A549 (cell line): ENCODE data around the gene MCM6. TPM values are rescaled to one million over a fixed set of nuclear protein-coding genes. Genes with fewer than 3 reads are reported as not detected.

Experiments
- ATAC-seq, 2 experiments: fragments of 200-7000 bp in 1 of 2; fragments of >200 bp in 1 of 2; cut with Nextera tagmentation in 1 of 2; cut with Tn5 transposase in 1 of 2; 3 replicates each; pipeline versions ENCODE4 v1.8.0 to v1.9.1; 2018 to 2020; ENCODE audit warnings: mild to moderate bottlenecking in 1 of 2, moderate library complexity in 1 of 2
- CTCF ChIA-PET: fragments of 300-600 bp; sonication (Branson Sonifier 250); formaldehyde crosslinking; extraction: SDS; loops from one replicate; lab custom pipeline; 2021; ENCODE audit warnings: antibody characterized with exemption, inconsistent platforms; lab: Yijun Ruan, JAX
- POLR2A ChIA-PET: fragments of 350-600 bp; formaldehyde crosslinking; extraction: SDS; loops from one replicate; lab custom pipeline; 2021; ENCODE audit warnings: antibody characterized with exemption, inconsistent platforms; lab: Yijun Ruan, JAX
- DNase-seq, 2 experiments: peaks; one replicate each; pipeline versions ENCODE4 v3.0.0 to v3.0.0-alpha.2; 2011 to 2016; ENCODE audit warnings: low read depth in 1 of 2, low spot score in 1 of 2
- FAIRE-seq: peaks from 2 replicates; lab custom pipeline; 2011; peaks lifted over from hg19 to GRCh38; lab: Jason Lieb, UNC
- H3K27ac ChIP-seq, 2 experiments: fragments of >200 bp; sonication (Bioruptor Twin); formaldehyde crosslinking; 3 replicates each; pipeline ENCODE4 v1.5.1; 2016 to 2017
- H3K4me1 ChIP-seq: fragments of >200 bp; sonication (Bioruptor Twin); formaldehyde crosslinking; 3 replicates; pipeline ENCODE4 v1.6.1; 2016
- H3K4me2 ChIP-seq: fragments of >200 bp; sonication (Bioruptor Twin); formaldehyde crosslinking; 3 replicates; pipeline ENCODE4 v1.6.1; 2016
- H3K4me3 ChIP-seq: fragments of >200 bp; sonication (Bioruptor Twin); formaldehyde crosslinking; 3 replicates; pipeline ENCODE4 v1.5.1; 2016
- H3K9me3 ChIP-seq: fragments of >200 bp; sonication (Bioruptor Twin); formaldehyde crosslinking; 3 replicates; pipeline ENCODE4 v1.6.1; 2016
- CHD4 ChIP-seq: fragments of 200-600 bp; sonication (generic); IDR thresholded peaks from 2 replicates; pipeline ENCODE4 v1.6.1; 2016; ENCODE audit warnings: antibody characterized with exemption, mild to moderate bottlenecking, borderline replicate concordance
- EP300 ChIP-seq, 2 experiments: fragments of >200 bp; sonication (Bioruptor Twin); formaldehyde crosslinking; IDR thresholded peaks; 2 replicates in 1 of 2; 3 replicates in 1 of 2; pipeline ENCODE4 v1.6.1; 2016 to 2017
- FOSL2 ChIP-seq, 2 experiments: fragments of 450-650 bp in 1 of 2; fragments of >200 bp in 1 of 2; sonication (Bioruptor Twin) in 1 of 2; formaldehyde crosslinking; IDR thresholded peaks; 2 replicates each; pipeline versions ENCODE4 v1.5.0 to v1.6.1; 2016 to 2020; ENCODE audit warnings: mild to moderate bottlenecking in 1 of 2, moderate library complexity in 1 of 2
- HOXB13 ChIP-seq: fragments of 250-450 bp; sonication (Bioruptor Pico); IDR thresholded peaks from 2 replicates; pipeline ENCODE4 v1.5.0; 2020; ENCODE audit warnings: low read depth, mild to moderate bottlenecking, moderate library complexity
- KDM1A ChIP-seq: fragments of 200-600 bp; sonication (generic); IDR thresholded peaks from 2 replicates; pipeline ENCODE4 v1.6.1; 2016; ENCODE audit warnings: low read depth, mild to moderate bottlenecking
- NPAS2 ChIP-seq: fragments of 250-450 bp; sonication (Bioruptor Pico); IDR thresholded peaks from 2 replicates; pipeline ENCODE4 v1.8.0; 2022; ENCODE audit warnings: mild to moderate bottlenecking, moderate library complexity, borderline replicate concordance
- PHF8 ChIP-seq: fragments of 200-600 bp; sonication (generic); IDR thresholded peaks from 2 replicates; pipeline ENCODE4 v1.6.1; 2016; ENCODE audit warnings: low read depth, mild to moderate bottlenecking, antibody characterized with exemption, moderate library complexity, borderline replicate concordance
- RARB ChIP-seq: fragments of 250-450 bp; sonication (Bioruptor Pico); IDR thresholded peaks from 2 replicates; pipeline ENCODE4 v1.8.0; 2021; ENCODE audit warnings: mild to moderate bottlenecking, moderate library complexity
- RFX5 ChIP-seq: fragments of 450-650 bp; IDR thresholded peaks from 2 replicates; pipeline ENCODE4 v1.7.1; 2014; ENCODE audit warnings: antibody characterized with exemption, mild to moderate bottlenecking, moderate library complexity
- RNF2 ChIP-seq: fragments of 200-600 bp; sonication (generic); IDR thresholded peaks from 2 replicates; pipeline ENCODE4 v1.6.1; 2016; ENCODE audit warnings: low read depth, mild to moderate bottlenecking, antibody characterized with exemption, moderate library complexity, borderline replicate concordance
- TFCP2L1 ChIP-seq: fragments of 250-450 bp; sonication (Bioruptor Pico); IDR thresholded peaks from 2 replicates; pipeline ENCODE4 v1.5.0; 2021; ENCODE audit warnings: mild to moderate bottlenecking
- ZNF302 ChIP-seq: fragments of 250-450 bp; sonication (Bioruptor Pico); IDR thresholded peaks from 2 replicates; pipeline ENCODE4 v1.9.0; 2021; ENCODE audit warnings: inconsistent platforms, mild to moderate bottlenecking, moderate library complexity
- WGBS: methylation state at CpG from one replicate; pipeline ENCODE4 v1.1.6; 2017; ENCODE audit errors: missing lambda C conversion rate; 5-methylcytosine and 5-hydroxymethylcytosine counted together
- polyA plus RNA-seq, 4 experiments: library from polyadenylated mRNA; depleted of rRNA in 3 of 4; stranded (reverse); fragments of >200 nt; fragmentation: RNase III in 1 of 4; extraction: RNeasy Plus Mini Kit Qiagen cat#74134 plus additional on column Dnase treatment in 1 of 4; gene quantifications; 2 replicates in 3 of 4; 3 replicates in 1 of 4; pipeline ENCODE4 v1.2.3, GENCODE V29; 2011 to 2017
- TF ChIP-seq, protein P1 (sequence below): IDR thresholded peaks from 2 replicates; pipeline ENCODE4 v1.6.1; 2012
- TF ChIP-seq, protein P2 (sequence below): fragments of 250-450 bp; sonication (Bioruptor Pico); IDR thresholded peaks from 2 replicates; pipeline ENCODE4 v1.5.0; 2021; ENCODE audit warnings: mild to moderate bottlenecking, moderate library complexity, borderline replicate concordance

MCM6 gene
- polyA plus RNA-seq, 2 of the 4 experiments (the other 2 are of a cell fraction), result 59.6 to 61.4 TPM

DNA sequence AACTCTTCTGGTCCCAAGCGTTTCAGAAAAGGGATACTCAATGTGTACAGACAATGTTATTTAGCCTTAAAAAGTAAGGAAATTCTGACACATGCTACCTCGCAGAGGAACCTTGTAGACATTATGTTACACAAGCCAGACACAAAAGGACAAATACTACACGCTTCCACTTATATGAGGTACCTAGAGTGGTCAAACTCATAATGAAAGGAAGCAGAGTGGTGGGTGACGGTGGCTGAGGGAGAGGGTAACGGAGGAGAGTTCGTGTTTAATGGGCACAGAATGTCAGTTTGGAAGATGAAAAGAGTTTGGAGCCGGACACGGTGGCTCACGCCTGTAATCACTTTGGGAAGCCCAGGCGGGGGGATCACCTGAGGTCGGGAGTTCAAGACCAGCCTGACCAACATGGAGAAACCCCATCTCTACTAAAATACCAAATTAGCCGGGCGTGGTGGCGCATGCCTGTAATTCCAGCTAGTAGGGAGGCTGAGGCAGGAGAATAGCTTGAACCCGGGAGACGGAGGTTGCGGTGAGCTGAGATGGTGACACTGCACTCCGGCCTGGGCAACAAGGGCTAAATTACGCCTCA, 1.4 kb downstream of the MCM6 start:
- ChIA-PET POLR2A (no interaction called here), CTCF (no interaction called here)

DNA sequence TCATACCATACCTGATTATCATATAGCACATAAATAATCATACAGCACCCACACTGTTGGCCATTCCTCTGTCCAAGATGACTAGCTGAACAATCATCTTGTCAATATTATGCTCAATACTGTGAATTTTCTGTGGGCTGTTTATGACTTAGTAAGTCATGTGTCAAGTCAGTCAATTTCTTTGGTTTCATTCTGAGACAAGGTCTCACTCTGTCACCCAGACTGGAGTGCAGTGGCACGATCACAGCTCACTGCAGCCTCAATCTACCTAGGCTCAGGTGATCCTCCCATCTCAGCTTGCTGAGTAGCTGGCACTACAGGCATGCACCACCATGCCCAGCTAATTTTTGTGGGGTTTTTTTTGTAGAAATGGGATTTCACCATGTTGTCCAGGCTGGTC, 5.7 kb downstream of the MCM6 start:
- no peak for DNase-seq
- POLR2A ChIA-PET, result no interaction called here
- Histone ChIP-seq H3K4me2 (no peak overlapping the region), H3K27ac (no peak overlapping the region), H3K4me1 (peaks cover 11% of the 10 kb centered on the region; the same call in 2 of the 3 replicates), H3K4me3 (no peak overlapping the region), H3K9me3 (no peaks in the 10 kb centered on the region)
- CTCF ChIA-PET, result interaction anchor here (1.2 kb wide), 1 partner anchor 73 kb away, joined by 4 read pairs; no protein-coding TSS in a partner anchor
- ATAC-seq, result no peak
- 100% methylated on average over 1 of the region's 1 CpG for WGBS
- TF ChIP-seq NPAS2, result no peak
- no peak for TF ChIP-seq RNF2
- no peak for TF ChIP-seq EP300 (IDR thresholded peaks at IDR 0.05)
- no peak for TF ChIP-seq TFCP2L1
- no peak for TF ChIP-seq CHD4
- TF ChIP-seq FOSL2 (IDR thresholded peaks at IDR 0.05), result no peak
- TF ChIP-seq FOSL2 (CRISPR knock-in tag; IDR thresholded peaks at IDR 0.05), result no peak
- TF ChIP-seq KDM1A, result no peak
- no peak for TF ChIP-seq PHF8
- FAIRE-seq, result no peak

More for the DNA sequence above, 1.4 kb downstream of the MCM6 start:
- Histone ChIP-seq H3K4me1 (peaks cover 11% of the 10 kb centered on the region; the same call in 2 of the 3 replicates), H3K27ac (peak overlapping the region in 1 of 2 experiments; percentile 91; a peak in 3 of 6 replicates), H3K4me3 (peak overlapping the region; percentile 86)
- DNase-seq, result no peak
- ATAC-seq, result no peak
- TF ChIP-seq ZNF302, result no peak
- TF ChIP-seq RARB (CRISPR knock-in tag), result no peak
- TF ChIP-seq, all 56 proteins: peak for 0
- WGBS, result 85% methylated on average over 19 of the region's 19 CpGs
- Histone ChIP-seq H3K9me3 (no peaks in the 10 kb centered on the region), H3K4me2 (peak overlapping the region; percentile 95)
- no peak for FAIRE-seq

DNA sequence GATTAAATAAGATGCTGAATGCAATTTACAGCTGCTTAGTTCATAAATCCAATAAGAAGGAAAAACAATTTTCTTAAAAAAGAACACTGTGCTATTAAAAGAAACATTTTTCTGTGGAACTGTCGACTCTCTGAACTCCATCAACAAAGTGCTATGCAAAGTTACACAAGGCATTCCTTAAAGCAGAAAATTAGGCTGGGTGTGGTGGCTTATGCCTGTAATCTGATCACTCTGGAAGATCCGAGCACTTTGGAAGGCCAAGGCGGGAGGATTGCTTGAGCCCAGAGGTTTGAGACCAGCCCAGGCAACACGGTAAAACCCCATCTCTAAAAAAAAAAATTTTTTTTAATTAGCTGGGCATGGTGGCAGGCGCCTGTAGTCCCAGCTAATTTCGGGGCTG, 13.0 kb downstream of the MCM6 start:
- no peak overlapping the region for H3K4me3 ChIP-seq
- POLR2A ChIA-PET, result no interaction called here
- no peak overlapping the region for H3K27ac ChIP-seq
- ATAC-seq, result no peak
- CTCF ChIA-PET, result interaction anchor here (1.7 kb wide), 1 partner anchor 66 kb away, joined by 4 read pairs; no protein-coding TSS in a partner anchor
- no peak for DNase-seq
- H3K9me3 ChIP-seq, result no peaks in the 10 kb centered on the region
- H3K4me1 ChIP-seq, result no peaks in the 10 kb centered on the region
- FAIRE-seq, result no peak
- H3K4me2 ChIP-seq, result no peak overlapping the region
- TF ChIP-seq TFCP2L1 (no peak), RFX5 (no peak), RNF2 (no peak), KDM1A (no peak), NPAS2 (no peak), EP300 (IDR thresholded peaks at IDR 0.05) (no peak), HOXB13 (no peak)
- TF ChIP-seq, protein P1, sequence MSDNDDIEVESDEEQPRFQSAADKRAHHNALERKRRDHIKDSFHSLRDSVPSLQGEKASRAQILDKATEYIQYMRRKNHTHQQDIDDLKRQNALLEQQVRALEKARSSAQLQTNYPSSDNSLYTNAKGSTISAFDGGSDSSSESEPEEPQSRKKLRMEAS, result no peak
- TF ChIP-seq, protein P2, sequence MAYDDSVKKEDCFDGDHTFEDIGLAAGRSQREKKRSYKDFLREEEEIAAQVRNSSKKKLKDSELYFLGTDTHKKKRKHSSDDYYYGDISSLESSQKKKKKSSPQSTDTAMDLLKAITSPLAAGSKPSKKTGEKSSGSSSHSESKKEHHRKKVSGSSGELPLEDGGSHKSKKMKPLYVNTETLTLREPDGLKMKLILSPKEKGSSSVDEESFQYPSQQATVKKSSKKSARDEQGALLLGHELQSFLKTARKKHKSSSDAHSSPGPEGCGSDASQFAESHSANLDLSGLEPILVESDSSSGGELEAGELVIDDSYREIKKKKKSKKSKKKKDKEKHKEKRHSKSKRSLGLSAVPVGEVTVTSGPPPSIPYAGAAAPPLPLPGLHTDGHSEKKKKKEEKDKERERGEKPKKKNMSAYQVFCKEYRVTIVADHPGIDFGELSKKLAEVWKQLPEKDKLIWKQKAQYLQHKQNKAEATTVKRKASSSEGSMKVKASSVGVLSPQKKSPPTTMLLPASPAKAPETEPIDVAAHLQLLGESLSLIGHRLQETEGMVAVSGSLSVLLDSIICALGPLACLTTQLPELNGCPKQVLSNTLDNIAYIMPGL, result no peak
- WGBS, result 85% methylated on average over 6 of the region's 6 CpGs

DNA sequence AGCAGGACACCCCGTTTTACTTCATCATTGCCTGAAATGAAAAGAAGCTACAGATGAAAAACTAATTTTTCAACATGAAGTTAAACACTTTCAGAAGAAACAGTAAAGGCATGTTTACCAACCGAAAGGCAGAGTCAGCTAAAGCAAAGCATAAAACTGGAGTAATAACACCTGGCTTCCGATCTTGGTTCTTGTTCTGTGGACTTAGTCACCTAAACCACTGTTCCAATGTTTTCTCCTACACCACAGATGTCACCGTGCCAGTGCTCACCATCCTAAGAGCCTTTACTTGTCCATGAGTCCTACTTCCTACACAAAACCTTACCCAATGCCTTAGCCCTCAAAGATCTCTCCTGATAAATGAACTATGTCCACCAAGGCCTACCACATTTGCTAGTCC, 13.5 kb downstream of the MCM6 start:
- no peak for FAIRE-seq
- H3K4me3 ChIP-seq, result no peak overlapping the region
- 87% methylated on average over 4 of the region's 4 CpGs for WGBS
- no peaks in the 10 kb centered on the region for H3K9me3 ChIP-seq
- no peak for TF ChIP-seq NPAS2
- no peak overlapping the region for H3K27ac ChIP-seq
- H3K4me2 ChIP-seq, result no peak overlapping the region
- DNase-seq, result no peak
- ChIA-PET CTCF (no interaction called here), POLR2A (no interaction called here)
- H3K4me1 ChIP-seq, result no peaks in the 10 kb centered on the region
- no peak for ATAC-seq
